GM12891 (cell line): ENCODE data around the gene FAM241A. TPM values are rescaled to one million over a fixed set of nuclear protein-coding genes. Genes with fewer than 3 reads are reported as not detected.
"Not testable (repeated sequence)": the region's sequence is repeated elsewhere in the genome, so short reads cannot be mapped to it uniquely, and the experiment has no call there.

Source experiments
- DNase-seq: peaks from one replicate; pipeline ENCODE4 v3.0.0; 2011; ENCODE audit warnings: low spot score; ENCODE audit not compliant: insufficient read length
- FAIRE-seq: peaks from 2 replicates; lab custom pipeline; 2011; peaks lifted over from hg19 to GRCh38; lab: Jason Lieb, UNC
- PAX5 ChIP-seq: IDR thresholded peaks from 2 replicates; pipeline ENCODE4 v1.6.1; 2011; ENCODE audit warnings: low read length, moderate library complexity, mild to moderate bottlenecking; ENCODE audit not compliant: insufficient read depth, severe bottlenecking
- POLR2A ChIP-seq: IDR thresholded peaks from 2 replicates; pipeline ENCODE4 v1.6.1; 2011; ENCODE audit warnings: low read depth, low read length, control low read depth
- POLR2AphosphoS5 ChIP-seq: IDR thresholded peaks from 2 replicates; pipeline ENCODE4 v1.6.1; 2011; ENCODE audit warnings: low read depth, low read length, control low read depth
- POU2F2 ChIP-seq: IDR thresholded peaks from 2 replicates; pipeline ENCODE4 v1.6.1; 2011; ENCODE audit warnings: low read depth, mild to moderate bottlenecking, control low read depth, low read length, moderate library complexity
- SPI1 ChIP-seq: IDR thresholded peaks from 2 replicates; pipeline ENCODE4 v1.6.1; 2011; ENCODE audit warnings: low read depth, low read length, control low read depth
- TAF1 ChIP-seq: IDR thresholded peaks from 2 replicates; pipeline ENCODE4 v1.6.1; 2011; ENCODE audit warnings: low read depth, low read length, control low read depth
- polyA plus RNA-seq: library from polyadenylated mRNA; unstranded; fragments of >200 nt; gene quantifications from one replicate; pipeline ENCODE4 v1.2.1, GENCODE V29; 2012; ENCODE audit warnings: low read depth, missing spikeins, inconsistent platforms; ENCODE audit not compliant: missing spikeins

The FAM241A gene
- polyA plus RNA-seq = 2.5 TPM

GRCh38 chr4:112145326-112145789 is at the start of gene FAM241A:
TSS of gene FAM241A (plus strand) at chr4:112145454. CDS start at chr4:112145581, 127 bp downstream.
- peak; percentile 85 for DNase-seq
- peak; percentile 97 for FAIRE-seq
- peak; percentile 47; the same call in 1 of the 2 replicates for TF ChIP-seq TAF1
- peak; percentile 72 for TF ChIP-seq POLR2A
- no peak for TF ChIP-seq SPI1
- no peak for TF ChIP-seq PAX5
- no peak for TF ChIP-seq POU2F2
- TF ChIP-seq POLR2AphosphoS5 = 0 out of 2 replicates have a peak, but pooled peaks have one; percentile 62

- DNase-seq = no peak
- FAIRE-seq = no peak
- TF ChIP-seq PAX5 (no peak), POLR2AphosphoS5 (no peak), SPI1 (no peak), TAF1 (no peak), POLR2A (no peak), POU2F2 (no peak)
Measured at GRCh38 chr4:112098841-112099530, 46.3 kb upstream of the FAM241A start.

GRCh38 chr4:112099701-112100297 is 45.5 kb upstream of the FAM241A start:
- FAIRE-seq = peak; percentile 85
- DNase-seq = no peak
- TF ChIP-seq POLR2A (no peak), TAF1 (no peak), POLR2AphosphoS5 (no peak), POU2F2 (peak; percentile 94), PAX5 (no peak), SPI1 (no peak)

GRCh38 chr4:112102875-112103370 is 42.3 kb upstream of the FAM241A start:
- FAIRE-seq = no peak
- TF ChIP-seq TAF1 (no peak), PAX5 (no peak), POLR2AphosphoS5 (no peak), SPI1 (no peak), POU2F2 (no peak), POLR2A (no peak)
- DNase-seq = no peak

GRCh38 chr4:112105201-112105969 is 39.9 kb upstream of the FAM241A start:
- FAIRE-seq = no peak
- TF ChIP-seq POU2F2 (no peak), POLR2AphosphoS5 (no peak), PAX5 (no peak), SPI1 (no peak), POLR2A (no peak), TAF1 (no peak)
- no peak for DNase-seq

GRCh38 chr4:112109360-112110058 is 35.7 kb upstream of the FAM241A start:
- TF ChIP-seq PAX5 = no peak
- no peak; the same call in 1 of the 2 replicates for TF ChIP-seq TAF1
- no peak for TF ChIP-seq SPI1
- no peak for TF ChIP-seq POLR2AphosphoS5
- TF ChIP-seq POLR2A = no peak
- TF ChIP-seq POU2F2 = no peak
- DNase-seq (no peak), FAIRE-seq (peak; percentile 57)

GRCh38 chr4:112110059-112110425 is 35.2 kb upstream of the FAM241A start:
- FAIRE-seq (no peak), DNase-seq (no peak)
- TF ChIP-seq POLR2A = no peak
- no peak for TF ChIP-seq POLR2AphosphoS5
- no peak for TF ChIP-seq POU2F2
- no peak for TF ChIP-seq PAX5
- no peak for TF ChIP-seq SPI1
- no peak for TF ChIP-seq TAF1

GRCh38 chr4:112111306-112111705 is 33.9 kb upstream of the FAM241A start:
- FAIRE-seq (no peak), DNase-seq (no peak)
- TF ChIP-seq SPI1 = no peak

- FAIRE-seq, DNase-seq: not testable (repeated sequence)
Measured at GRCh38 chr4:112112095-112112494, 33.2 kb upstream of the FAM241A start.
